ENCODE results near the gene TECPR2. TPM values are rescaled to one million over a fixed set of nuclear protein-coding genes. Genes with fewer than 3 reads are reported as not detected.

Gene TECPR2
- total RNA-seq, 1 experiment from 2014 or later = 9.3 TPM

GRCh38 chr14:102356280-102356679 is 6.5 kb upstream of the TECPR2 start:
- H3K4me1 ChIP-seq = no peaks in the 10 kb centered on the region
- Mint-ChIP-seq H3K36me3 (ENCODE audit: insufficient read depth, unreplicated experiment) (peaks cover 11% of the 10 kb centered on the region), H3K4me3 (ENCODE audit: unreplicated experiment) (no peak overlapping the region), H3K27ac (ENCODE audit: unreplicated experiment) (no peak overlapping the region), H3K4me1 (ENCODE audit: low read depth, unreplicated experiment) (no peaks in the 10 kb centered on the region), H3K27me3 (ENCODE audit: insufficient read depth, unreplicated experiment) (no peaks in the 10 kb centered on the region), H3K9me3 (ENCODE audit: unreplicated experiment) (no peaks in the 10 kb centered on the region)
- BruUV-seq (replicated peaks) = no TSS peak
- H3K4me3 ChIP-seq (ENCODE audit: low read depth, low read length) = no peak overlapping the region
- ChIA-PET POLR2A (no interaction called here), CTCF (no interaction called here)
- no peaks in the 10 kb centered on the region for H3K36me3 ChIP-seq (ENCODE audit: control insufficient read depth, insufficient read depth, low read length)
- H3K9me3 ChIP-seq = no peaks in the 10 kb centered on the region
- H3K27me3 ChIP-seq (replicated peaks; ENCODE audit: control insufficient read depth, insufficient read depth, low read length) = no peaks in the 10 kb centered on the region
- intact Hi-C loops (cut with micrococcal nuclease; ENCODE audit: unreplicated experiment) = no loop called here
- TF ChIP-seq CTCF (IDR thresholded peaks at IDR 0.05; ENCODE audit: insufficient read depth in 1 of 2, low read depth in 1 of 2, low read length in 1 of 2, severe bottlenecking in 1 of 2, unreplicated experiment in 1 of 2) = no peak
- no peak for DNase-seq

GRCh38 chr14:102359341-102359740 is 3.4 kb upstream of the TECPR2 start:
- Mint-ChIP-seq H3K9me3 (ENCODE audit: unreplicated experiment) (no peaks in the 10 kb centered on the region), H3K4me3 (ENCODE audit: unreplicated experiment) (no peak overlapping the region), H3K27ac (ENCODE audit: unreplicated experiment) (no peak overlapping the region), H3K36me3 (ENCODE audit: insufficient read depth, unreplicated experiment) (peaks cover 20% of the 10 kb centered on the region), H3K27me3 (ENCODE audit: insufficient read depth, unreplicated experiment) (no peaks in the 10 kb centered on the region), H3K4me1 (ENCODE audit: low read depth, unreplicated experiment) (no peaks in the 10 kb centered on the region)
- intact Hi-C loops (cut with micrococcal nuclease; ENCODE audit: unreplicated experiment) = no loop called here
- no TSS peak for BruUV-seq (replicated peaks)
- H3K4me1 ChIP-seq = no peaks in the 10 kb centered on the region
- H3K36me3 ChIP-seq (ENCODE audit: control insufficient read depth, insufficient read depth, low read length) = no peaks in the 10 kb centered on the region
- TF ChIP-seq CTCF (IDR thresholded peaks at IDR 0.05; ENCODE audit: insufficient read depth in 1 of 2, low read depth in 1 of 2, low read length in 1 of 2, severe bottlenecking in 1 of 2, unreplicated experiment in 1 of 2) = no peak
- no peak overlapping the region for H3K4me3 ChIP-seq (ENCODE audit: low read depth, low read length)
- POLR2A ChIA-PET = no interaction called here
- H3K27me3 ChIP-seq (replicated peaks; ENCODE audit: control insufficient read depth, insufficient read depth, low read length) = no peaks in the 10 kb centered on the region
- CTCF ChIA-PET = no interaction called here
- DNase-seq = no peak
- no peaks in the 10 kb centered on the region for H3K9me3 ChIP-seq

- no peaks in the 10 kb centered on the region for H3K4me1 ChIP-seq
- H3K4me3 ChIP-seq (ENCODE audit: low read depth, low read length) = no peak overlapping the region
- no peak for TF ChIP-seq CTCF (IDR thresholded peaks at IDR 0.05; ENCODE audit: insufficient read depth in 1 of 2, low read depth in 1 of 2, low read length in 1 of 2, severe bottlenecking in 1 of 2, unreplicated experiment in 1 of 2)
- Mint-ChIP-seq H3K4me1 (ENCODE audit: low read depth, unreplicated experiment) (no peaks in the 10 kb centered on the region), H3K27me3 (ENCODE audit: insufficient read depth, unreplicated experiment) (no peaks in the 10 kb centered on the region), H3K36me3 (ENCODE audit: insufficient read depth, unreplicated experiment) (peaks cover 16% of the 10 kb centered on the region), H3K9me3 (ENCODE audit: unreplicated experiment) (no peaks in the 10 kb centered on the region), H3K4me3 (ENCODE audit: unreplicated experiment) (no peak overlapping the region), H3K27ac (ENCODE audit: unreplicated experiment) (no peak overlapping the region)
- H3K27me3 ChIP-seq (replicated peaks; ENCODE audit: control insufficient read depth, insufficient read depth, low read length) = no peaks in the 10 kb centered on the region
- H3K36me3 ChIP-seq (ENCODE audit: control insufficient read depth, insufficient read depth, low read length) = no peaks in the 10 kb centered on the region
- ChIA-PET POLR2A (no interaction called here), CTCF (no interaction called here)
- H3K9me3 ChIP-seq = no peaks in the 10 kb centered on the region
- intact Hi-C loops (cut with micrococcal nuclease; ENCODE audit: unreplicated experiment) = no loop called here
- no peak for DNase-seq
- BruUV-seq (replicated peaks) = no TSS peak
Observed at GRCh38 chr14:102360388-102360787, 2.4 kb upstream of the TECPR2 start.

All from Caco-2 (cell line).